Measurements from ENCODE around the gene TMEM267.
"Not testable (repeated sequence)": the region's sequence is repeated elsewhere in the genome, so short reads cannot be mapped to it uniquely, and the experiment has no call there.

The TMEM267 gene

DNA sequence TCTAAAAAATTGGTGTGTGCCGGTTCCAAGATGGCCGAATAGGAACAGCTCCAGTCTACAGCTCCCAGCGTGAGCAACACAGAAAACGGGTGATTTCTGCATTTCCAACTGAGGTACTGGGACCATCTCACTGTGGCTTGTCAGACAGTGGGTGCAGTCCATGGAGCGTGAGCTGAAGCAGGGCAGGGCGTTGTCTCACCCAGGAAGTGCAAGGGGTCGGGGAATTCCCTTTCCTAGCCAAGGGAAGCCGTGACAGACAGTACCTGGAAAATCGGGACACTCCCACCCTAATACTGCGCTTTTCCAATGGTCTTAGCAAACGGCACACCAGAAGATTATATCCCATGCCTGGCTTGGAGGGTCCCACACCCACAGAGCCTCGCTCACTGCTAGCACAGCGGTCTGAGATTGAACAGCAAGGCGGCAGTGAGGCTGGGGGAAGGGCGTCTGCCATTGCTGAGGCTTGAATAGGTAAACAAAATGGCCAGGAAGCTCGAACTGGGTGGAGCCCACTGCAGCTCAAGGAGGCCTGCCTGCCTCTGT lies 81.1 kb downstream of the TMEM267 start:
- DNase-seq, result not testable (repeated sequence)

DNA sequence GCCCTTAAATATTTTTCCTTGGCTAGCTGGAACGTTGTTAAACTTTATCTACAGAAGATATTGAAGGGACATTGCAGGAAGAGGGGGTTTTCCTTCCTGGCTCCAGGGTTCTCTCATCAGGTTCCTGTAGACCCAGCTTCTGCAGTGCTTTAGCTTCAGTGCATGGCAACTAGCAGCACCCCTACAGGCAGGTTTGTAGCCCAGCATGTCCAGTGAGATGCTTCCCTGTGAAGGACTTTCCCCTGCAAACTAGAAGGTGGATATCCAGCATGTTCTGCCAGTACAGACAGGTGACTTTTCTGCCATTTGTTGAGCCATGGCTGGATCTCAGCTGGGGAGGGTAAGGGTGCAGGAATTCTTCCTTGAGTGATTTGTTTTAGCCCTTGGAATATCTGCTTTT lies 81.8 kb downstream of the TMEM267 start:
- DNase-seq, result no peak

DNA sequence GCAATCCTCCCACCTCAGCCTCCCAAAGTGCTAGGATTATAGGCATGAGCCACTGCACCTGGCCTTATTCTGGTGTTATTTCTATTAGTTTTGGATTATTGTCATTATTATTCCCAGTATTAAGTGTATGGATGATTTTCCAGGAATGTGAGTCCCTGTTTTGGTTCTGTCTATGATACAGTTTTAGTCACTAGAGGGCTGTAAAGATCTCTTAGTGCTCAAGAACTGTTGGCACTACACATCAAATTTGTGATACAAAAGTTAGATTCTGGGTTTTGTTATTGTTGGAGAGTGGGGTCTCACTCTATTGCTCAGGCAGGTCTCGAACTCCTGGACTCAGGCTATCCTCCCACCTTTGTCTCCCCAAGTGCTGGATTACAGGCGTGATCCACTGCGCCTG lies 83.6 kb downstream of the TMEM267 start:
- no peak for DNase-seq

DNA sequence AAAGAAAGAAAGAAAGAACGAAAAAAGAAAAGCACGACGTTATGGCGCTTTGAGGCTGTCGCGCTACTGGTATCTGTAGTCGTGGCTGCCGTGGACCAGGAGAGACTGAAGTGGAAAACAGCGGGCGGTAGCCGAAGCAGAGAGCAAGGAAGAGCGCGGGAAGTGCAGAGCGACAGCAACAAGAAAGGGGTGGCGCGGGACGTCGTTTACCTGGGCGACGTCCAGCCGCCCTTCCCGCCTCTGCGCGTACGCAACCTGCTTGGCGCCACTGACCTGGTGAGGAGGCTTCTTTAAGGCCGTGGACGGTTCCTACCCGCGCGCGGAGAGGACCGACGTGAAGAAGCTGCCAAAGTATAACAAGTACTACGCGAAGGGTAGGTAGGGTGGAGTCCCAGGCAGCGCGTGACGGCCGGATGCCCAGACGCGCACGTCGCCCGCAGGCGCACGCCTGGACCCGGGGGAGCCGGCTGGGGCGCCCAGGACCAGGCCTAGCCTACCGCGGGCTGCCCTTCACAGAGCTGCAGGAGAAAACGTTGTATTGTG lies 86.8 kb downstream of the TMEM267 start:
- peak; percentile 68 for DNase-seq

All from stimulated activated CD4-positive, alpha-beta T cell treated with anti-CD3 and anti-CD28 coated beads, Interleukin-1b, Interleukin-23, amount 100 ng/mL, for 48 hours (primary cell).